Medulla oblongata (tissue), 1 donor: Measurements from ENCODE around the gene BRMS1L.
"Not testable (repeated sequence)": the region's sequence is repeated elsewhere in the genome, so short reads cannot be mapped to it uniquely, and the experiment has no call there.

ENCODE experiments used
- DNase-seq: peaks from one replicate; pipeline ENCODE4 v3.0.0-alpha.2; 2015; ENCODE audit errors: extremely low spot score

BRMS1L gene, protein sequence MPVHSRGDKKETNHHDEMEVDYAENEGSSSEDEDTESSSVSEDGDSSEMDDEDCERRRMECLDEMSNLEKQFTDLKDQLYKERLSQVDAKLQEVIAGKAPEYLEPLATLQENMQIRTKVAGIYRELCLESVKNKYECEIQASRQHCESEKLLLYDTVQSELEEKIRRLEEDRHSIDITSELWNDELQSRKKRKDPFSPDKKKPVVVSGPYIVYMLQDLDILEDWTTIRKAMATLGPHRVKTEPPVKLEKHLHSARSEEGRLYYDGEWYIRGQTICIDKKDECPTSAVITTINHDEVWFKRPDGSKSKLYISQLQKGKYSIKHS

GRCh38 chr14:35826218-35826951 is at the start of gene BRMS1L:
BRMS1L (plus strand) TSS chr14:35826338; CDS start chr14:35826517, 179 bp downstream.
- DNase-seq = peak; percentile 99

DNA sequence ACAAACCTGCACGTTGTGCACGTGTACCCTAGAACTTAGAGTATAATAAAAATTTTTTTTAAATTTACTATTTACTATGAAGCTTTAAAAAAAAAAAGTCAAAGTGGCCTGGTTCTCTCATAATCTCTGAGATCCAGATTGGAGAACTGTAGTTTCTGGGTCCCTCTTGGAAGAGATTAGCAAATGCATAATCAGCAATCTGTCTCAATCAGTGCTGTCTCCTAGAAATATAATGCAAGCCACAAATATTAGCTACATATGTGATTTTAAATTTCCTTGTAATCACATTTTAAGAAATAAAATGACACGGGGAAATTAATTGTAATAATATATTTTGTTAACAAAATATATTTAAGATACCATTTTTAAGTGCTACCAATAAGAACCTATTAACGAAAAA is 49.3 kb upstream of the BRMS1L start:
- DNase-seq = no peak

GRCh38 chr14:35777550-35777949 is 48.6 kb upstream of the BRMS1L start:
- not testable (repeated sequence) for DNase-seq

DNA sequence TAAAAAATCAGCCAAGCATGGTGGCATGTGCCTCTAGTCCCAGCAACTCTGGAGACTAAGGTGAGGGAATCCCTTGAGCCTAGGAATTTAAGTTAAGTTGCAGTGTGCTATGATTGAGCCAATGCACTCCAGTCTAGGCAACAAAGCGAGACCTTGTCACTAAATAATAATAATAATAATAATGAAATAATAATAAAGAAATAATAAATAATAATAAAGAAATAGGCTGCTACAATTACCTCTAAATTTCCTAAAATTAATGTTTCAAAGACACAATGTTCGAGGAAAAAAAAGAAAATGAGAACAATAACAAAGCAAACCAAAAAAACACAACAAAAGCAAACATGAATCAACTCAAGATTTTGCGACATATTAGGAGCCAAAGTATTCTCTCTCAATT is 46.8 kb upstream of the BRMS1L start:
- no peak for DNase-seq

GRCh38 chr14:35783699-35784098 is 42.4 kb upstream of the BRMS1L start:
- no peak for DNase-seq

DNA sequence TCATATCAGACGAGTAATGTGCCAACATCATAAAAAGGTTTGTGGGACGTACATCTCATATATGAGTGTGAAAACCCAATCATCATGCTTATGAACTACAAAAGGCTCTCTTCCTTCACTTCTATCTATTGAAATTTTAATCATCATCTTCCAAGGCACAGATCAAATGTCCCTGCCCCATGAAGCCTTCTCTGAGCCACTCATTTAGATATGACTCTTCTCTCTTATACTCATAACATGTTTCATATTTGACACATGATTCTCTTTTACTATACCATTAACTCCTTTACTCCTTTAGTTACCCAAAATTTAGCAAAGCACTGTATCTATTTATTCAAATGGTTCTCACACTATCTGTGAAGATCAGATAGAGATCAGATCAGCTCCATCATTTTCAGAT is 39.3 kb upstream of the BRMS1L start:
- DNase-seq = no peak

DNA sequence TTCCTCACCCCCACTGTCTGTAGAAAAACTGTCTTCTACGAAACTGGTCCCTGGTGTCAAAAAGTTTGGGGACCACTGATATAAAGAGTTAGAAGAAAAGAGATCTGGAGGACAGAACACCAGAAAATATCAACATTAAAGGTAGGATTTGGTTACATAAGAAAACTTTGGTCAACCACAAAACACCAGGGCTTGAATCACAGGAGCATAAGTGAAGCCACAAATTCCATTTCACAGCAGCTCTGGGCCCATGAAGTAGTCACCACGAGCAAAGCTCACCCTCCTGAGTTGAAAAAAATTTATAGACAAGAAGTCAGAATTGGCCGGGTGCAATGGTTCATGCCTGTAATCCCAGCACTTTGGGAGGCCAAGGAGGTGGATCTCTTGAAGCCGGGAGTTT is 36.5 kb upstream of the BRMS1L start:
- DNase-seq = no peak

DNA sequence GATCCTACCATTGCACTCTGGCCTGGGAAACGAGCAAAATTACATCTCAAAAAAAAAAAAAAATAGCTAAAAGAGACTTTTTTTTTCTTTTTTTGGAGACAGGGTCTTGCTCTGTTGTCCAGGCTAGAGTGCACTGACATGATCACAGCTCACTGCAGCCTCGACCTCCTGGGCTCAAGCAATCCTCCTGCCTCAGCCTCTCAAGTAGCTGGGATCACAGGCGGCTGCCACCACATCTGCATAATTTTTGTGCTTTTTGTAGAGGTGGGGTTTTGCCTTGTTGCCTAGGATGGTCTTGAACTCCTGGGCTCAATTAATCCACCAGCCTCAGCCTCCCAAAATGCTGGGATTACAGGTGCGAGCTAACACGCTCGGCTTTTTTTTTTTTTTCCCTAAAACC is 28.3 kb upstream of the BRMS1L start:
- DNase-seq = no peak

DNA sequence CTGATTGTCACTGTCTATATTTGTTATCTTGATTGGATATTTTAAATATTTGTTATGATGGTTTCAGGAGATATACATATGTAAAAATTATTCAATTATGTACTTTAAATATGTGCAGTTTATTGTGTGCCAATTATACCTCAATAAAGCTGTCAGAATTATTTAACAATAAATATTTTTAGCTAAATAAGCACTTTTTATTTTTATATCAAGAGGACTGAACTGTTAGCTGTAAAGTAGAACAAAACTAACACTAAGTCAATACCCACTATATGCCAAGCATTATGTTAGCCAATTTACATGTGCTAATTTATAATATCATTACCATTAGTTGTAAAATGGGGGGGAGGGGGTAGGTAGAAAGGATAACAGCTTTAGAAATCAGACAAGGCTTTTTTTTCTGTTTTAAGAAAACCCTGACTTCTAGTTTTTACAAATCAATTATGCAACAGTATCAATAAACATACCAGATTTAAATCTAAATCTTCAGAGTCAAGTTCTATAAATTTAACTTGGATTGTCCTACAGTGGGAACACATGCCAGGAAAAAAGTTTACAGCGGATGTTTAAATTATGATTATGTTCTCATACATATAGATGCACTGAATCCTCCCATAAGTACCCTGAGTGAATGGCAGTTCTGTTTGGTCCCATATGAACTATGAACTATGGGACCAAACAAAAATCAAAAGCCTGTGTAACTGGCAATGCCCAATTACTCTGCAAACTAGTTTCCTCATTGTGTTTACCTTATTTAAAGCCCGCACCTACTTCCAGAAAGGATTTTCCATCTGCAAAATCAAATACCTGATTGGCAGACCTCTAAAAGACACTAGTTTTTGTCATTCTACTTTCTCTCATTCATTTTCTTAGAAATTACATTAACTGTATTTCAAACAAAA is 19.9 kb upstream of the BRMS1L start:
- no peak for DNase-seq

GRCh38 chr14:35807131-35807961 is 18.8 kb upstream of the BRMS1L start:
- no peak for DNase-seq

GRCh38 chr14:35808076-35808637 is 18.0 kb upstream of the BRMS1L start:
- peak; percentile 32 for DNase-seq

GRCh38 chr14:35808638-35809563 is 17.2 kb upstream of the BRMS1L start, which contains the start of gene RALGAPA1:
RALGAPA1 (minus strand) TSS chr14:35809295; CDS start chr14:35808835, 460 bp downstream.
- peak; percentile 95 for DNase-seq

- no peak for DNase-seq
Observed at GRCh38 chr14:35809597-35809996, 16.5 kb upstream of the BRMS1L start.

DNA sequence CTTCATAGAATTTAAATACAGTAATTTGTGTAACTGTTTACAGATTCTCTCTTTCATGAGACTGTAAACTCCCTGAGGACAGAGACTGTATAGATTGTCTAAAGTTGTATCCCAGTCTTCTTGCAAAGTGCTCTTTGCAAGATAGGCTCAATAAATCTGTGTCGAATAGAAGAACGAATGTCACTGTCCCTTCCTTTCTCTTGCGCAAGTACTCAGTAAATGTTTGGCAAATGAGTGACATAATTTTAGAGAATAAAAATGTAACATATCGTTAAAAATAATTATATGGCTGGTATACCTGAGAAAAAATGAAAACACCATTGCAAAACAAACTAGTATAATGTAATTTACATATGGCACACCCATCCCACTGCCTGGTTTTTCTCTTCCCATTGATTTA is 15.2 kb upstream of the BRMS1L start:
- no peak for DNase-seq

DNA sequence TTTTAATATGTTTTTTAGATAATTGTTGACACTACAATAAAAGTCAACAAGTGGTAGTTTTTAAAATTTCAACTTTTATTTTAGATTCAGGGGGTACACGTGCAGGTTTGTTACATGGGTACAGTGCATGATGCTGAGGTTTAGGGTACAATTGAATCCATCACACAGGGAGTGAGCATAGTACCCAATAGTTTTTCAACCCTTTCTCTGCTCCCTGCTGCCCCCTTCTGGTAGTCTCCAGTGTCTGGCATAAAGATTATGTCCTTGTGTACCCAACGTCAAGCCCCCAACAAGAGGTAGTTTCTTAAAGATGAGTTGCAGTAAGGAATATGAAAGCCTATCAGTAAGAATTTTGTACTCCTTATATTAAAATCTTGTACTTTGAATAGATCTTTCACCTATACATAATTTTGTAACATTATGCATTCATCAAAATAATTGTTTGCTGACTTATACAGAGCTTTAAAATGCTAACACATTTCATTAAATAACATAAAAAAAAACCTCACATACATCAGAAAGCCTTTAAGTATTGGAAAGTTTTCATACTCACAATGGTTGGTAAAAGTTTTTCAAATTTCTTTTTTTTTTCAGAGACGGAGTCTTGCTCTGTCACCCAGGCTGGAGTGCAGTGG is 11.7 kb upstream of the BRMS1L start:
- DNase-seq = peak; percentile 80

DNA sequence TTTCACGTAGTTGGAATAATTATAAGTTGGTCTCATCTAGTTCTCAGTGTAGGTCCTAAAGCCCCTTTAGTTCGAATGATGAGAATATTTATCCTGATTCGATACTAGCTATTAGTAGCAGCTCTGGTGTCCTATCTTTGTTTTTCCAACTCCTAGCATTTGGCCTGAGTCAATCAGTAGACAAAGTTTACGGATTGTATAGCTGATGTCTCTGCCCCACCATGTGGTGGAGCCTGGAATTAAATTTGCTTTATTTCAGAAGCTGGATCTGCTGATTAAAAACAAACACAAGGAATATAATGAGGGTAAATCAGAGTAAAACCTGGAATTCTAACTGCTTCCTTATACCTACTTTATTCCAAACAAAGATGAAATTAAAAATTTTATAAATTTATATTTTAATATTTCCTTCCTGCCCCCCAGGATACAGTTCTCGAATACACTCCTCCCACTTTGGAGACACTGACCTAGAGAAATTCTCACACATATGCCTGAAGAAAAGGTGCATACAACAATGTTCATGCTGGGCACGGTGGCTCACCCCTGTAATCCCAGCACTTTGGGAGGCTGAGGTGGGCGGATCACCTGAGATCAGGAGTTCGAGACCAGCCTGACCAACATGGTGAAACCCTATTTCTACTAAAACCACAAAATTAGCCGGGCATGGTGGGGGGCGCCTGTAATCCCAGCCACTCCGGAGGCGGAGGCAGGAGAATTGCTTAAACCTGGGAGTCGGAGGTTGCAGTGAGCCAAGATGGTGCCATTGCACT is 7.6 kb upstream of the BRMS1L start:
- DNase-seq = peak; percentile 76

DNA sequence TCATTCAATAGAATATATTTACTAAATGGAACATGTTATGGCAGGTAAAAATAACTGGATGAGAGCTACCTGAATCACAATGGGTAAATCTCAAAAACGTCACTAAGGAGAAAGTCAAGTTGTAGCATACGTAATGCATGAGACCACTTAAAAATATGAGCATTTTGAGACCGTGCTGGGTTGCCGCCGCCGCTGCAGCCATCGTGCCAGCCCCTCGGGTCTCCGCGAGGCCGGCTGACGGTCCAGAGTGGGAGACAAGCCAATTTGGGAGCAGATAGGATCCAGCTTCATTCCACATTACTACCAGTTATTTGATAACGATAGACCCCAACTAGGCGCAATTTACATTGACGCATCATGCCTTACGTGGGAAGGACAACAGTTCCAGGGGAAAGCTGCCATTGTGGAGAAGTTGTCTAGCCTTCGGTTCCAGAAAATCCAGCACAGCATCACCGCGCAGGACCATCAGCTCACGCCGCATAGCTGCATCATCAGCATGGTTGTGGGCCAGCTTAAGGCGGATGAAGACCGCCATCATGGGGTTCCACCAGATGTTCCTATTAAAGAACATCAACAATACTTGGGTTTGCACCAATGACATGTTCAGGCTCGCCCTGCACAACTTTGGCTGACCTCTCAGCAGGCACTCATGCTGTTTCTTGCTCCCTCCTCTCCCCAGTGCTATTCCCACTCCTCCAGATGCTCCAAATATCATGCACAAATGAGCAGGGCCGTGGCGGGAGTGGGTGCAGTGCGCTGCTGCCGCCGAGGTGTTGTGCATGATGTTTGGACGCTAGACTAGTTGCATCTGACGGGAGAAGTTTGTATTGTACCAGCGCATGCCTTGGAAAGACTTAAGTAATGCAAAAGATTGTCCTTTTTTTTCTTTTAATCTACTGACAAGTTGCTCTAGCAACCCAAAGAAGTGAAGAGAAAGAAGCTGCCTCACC is 6.3 kb upstream of the BRMS1L start:
- no peak for DNase-seq
